K562 (cell line): Measurements from ENCODE around the gene MSS51. TPM values are rescaled to one million over a fixed set of nuclear protein-coding genes. Genes with fewer than 3 reads are reported as not detected.
A peak's percentile ranks its signal among the peaks of the same experiment; 100 is the strongest.

ENCODE experiments used
- ATAC-seq: fragments of 200-7000 bp; cut with Tn5 transposase; 3 replicates; pipeline ENCODE4 v1.9.1; 2020; ENCODE audit warnings: moderate library complexity
- BruUV-seq: library from RNA; stranded (reverse); fragments of 400-500 nt; replicated peaks from 2 replicates; lab custom pipeline; 2021; lab: Mats Ljungman, UMichigan
- CTCF ChIA-PET: fragments of 300-600 bp; formaldehyde crosslinking; extraction: SDS; loops from one replicate; lab custom pipeline; 2021; ENCODE audit warnings: low intra/inter-chr PET ratio; lab: Yijun Ruan, JAX
- POLR2A ChIA-PET: fragments of 300-600, 350-650 bp; sonication (Branson Sonifier 250); formaldehyde crosslinking; extraction: SDS; loops from one replicate; lab custom pipeline; 2021; ENCODE audit warnings: antibody characterized with exemption, inconsistent platforms; lab: Yijun Ruan, JAX
- DNase-seq, 4 experiments: peaks; one replicate each; pipeline versions ENCODE4 v3.0.0 to v3.0.0-alpha.2; 2011 to 2018; ENCODE audit warnings: low spot score in 3 of 4, mixed read lengths in 3 of 4; ENCODE audit errors: extremely low read depth in 1 of 4
- FAIRE-seq: peaks from 2 replicates; lab custom pipeline; 2011; peaks lifted over from hg19 to GRCh38; lab: Jason Lieb, UNC
- H2AFZ ChIP-seq: 2 replicates; pipeline ENCODE4 v1.6.0; 2011; ENCODE audit warnings: low read depth, low read length, control low read depth, inconsistent platforms
- H3K27ac ChIP-seq: fragments of 200-600 bp; 3 replicates; pipeline ENCODE4 v1.8.0; 2011; ENCODE audit warnings: low read depth, mild to moderate bottlenecking, control low read depth, inconsistent platforms, low read length, moderate library complexity, mixed read lengths; ENCODE audit errors: extremely low read depth
- H3K27me3 ChIP-seq, 2 experiments: fragments of 300-600 bp in 1 of 2; 2 replicates in 1 of 2; 3 replicates in 1 of 2; pipeline versions ENCODE4 v1.6.0 to v1.8.0; 2011; ENCODE audit warnings: inconsistent platforms in 2 of 2, low read length in 2 of 2, mild to moderate bottlenecking in 1 of 2, mixed read lengths in 1 of 2, moderate library complexity in 1 of 2; ENCODE audit not compliant: control insufficient read depth in 2 of 2, insufficient read depth in 2 of 2
- H3K36me3 ChIP-seq: fragments of 300-600 bp; 3 replicates; pipeline ENCODE4 v1.8.0; 2011; ENCODE audit warnings: mild to moderate bottlenecking, low read length, inconsistent platforms; ENCODE audit not compliant: control insufficient read depth, insufficient read depth
- H3K4me1 ChIP-seq, 2 experiments: fragments of 200-600 bp in 1 of 2; replicated peaks in 1 of 2; 2 replicates in 1 of 2; 3 replicates in 1 of 2; pipeline versions ENCODE4 v1.5.1 to v1.8.0; 2011; ENCODE audit warnings: inconsistent platforms in 2 of 2, low read length in 2 of 2, mild to moderate bottlenecking in 1 of 2, mixed read lengths in 1 of 2, moderate library complexity in 1 of 2; ENCODE audit not compliant: control insufficient read depth in 2 of 2, insufficient read depth in 2 of 2
- H3K4me2 ChIP-seq: 2 replicates; pipeline ENCODE4 v1.6.1; 2011; ENCODE audit warnings: low read length, control low read depth, inconsistent platforms, mixed read lengths; ENCODE audit not compliant: insufficient read depth
- H3K4me3 ChIP-seq: fragments of 200-600 bp; sonication (generic), shearing (Covaris generic); 2 replicates; pipeline ENCODE4 v1.5.1; 2016; ENCODE audit warnings: control low read depth, inconsistent platforms
- H3K79me2 ChIP-seq: fragments of 200-600 bp; 3 replicates; pipeline ENCODE4 v1.8.0; 2011; ENCODE audit warnings: low read length, inconsistent platforms; ENCODE audit not compliant: control insufficient read depth, insufficient read depth
- H3K9ac ChIP-seq, 2 experiments: 2 replicates each; pipeline versions ENCODE4 v1.6.0 to v1.6.1; 2011; ENCODE audit warnings: low read depth in 2 of 2, low read length in 2 of 2, control low read depth in 1 of 2, inconsistent platforms in 1 of 2, mild to moderate bottlenecking in 1 of 2, mixed read lengths in 1 of 2; ENCODE audit not compliant: insufficient read depth in 1 of 2
- H3K9me1 ChIP-seq: one replicate; pipeline ENCODE4 v1.6.0; 2011; ENCODE audit warnings: inconsistent platforms, mild to moderate bottlenecking, low read length, moderate library complexity; ENCODE audit not compliant: control insufficient read depth, insufficient read depth
- H3K9me3 ChIP-seq: replicated peaks from 2 replicates; pipeline ENCODE4 v1.5.1; 2011; ENCODE audit warnings: low read depth, low read length, inconsistent platforms; ENCODE audit not compliant: control insufficient read depth, insufficient read depth
- H4K20me1 ChIP-seq: replicated peaks from 2 replicates; pipeline ENCODE4 v1.6.1; 2011; ENCODE audit warnings: low read length, inconsistent platforms, mixed read lengths; ENCODE audit not compliant: control insufficient read depth, insufficient read depth
- GATA2 ChIP-seq: sonication (generic); formaldehyde crosslinking; IDR thresholded peaks from 2 replicates; pipeline ENCODE4 v1.4.0; 2020; ENCODE audit warnings: mild to moderate bottlenecking, missing genetic modification reagents
- HDAC6 ChIP-seq: IDR thresholded peaks from 2 replicates; pipeline ENCODE4 v1.6.1; 2012; ENCODE audit warnings: low read depth, mild to moderate bottlenecking, control low read depth, inconsistent platforms, low read length, moderate library complexity
- KDM1A ChIP-seq, 2 experiments: fragments of 450-650 bp; IDR thresholded peaks; 2 replicates each; pipeline ENCODE4 v1.6.1; 2016; ENCODE audit warnings: mild to moderate bottlenecking in 2 of 2
- KHSRP ChIP-seq: fragments of 450-650 bp; IDR thresholded peaks from 2 replicates; pipeline ENCODE4 v1.6.1; 2017
- NCOR1 ChIP-seq: fragments of 450-650 bp; IDR thresholded peaks from 2 replicates; pipeline ENCODE4 v1.6.1; 2016; ENCODE audit warnings: mild to moderate bottlenecking, moderate library complexity
- PRPF4 ChIP-seq: fragments of 200-400 bp; formaldehyde crosslinking; IDR thresholded peaks from one replicate; pipeline ENCODE4 v1.6.1; 2017; ENCODE audit warnings: low read length, low read depth, mild to moderate bottlenecking; ENCODE audit not compliant: insufficient read depth, poor library complexity, severe bottlenecking
- RHOXF2B ChIP-seq: fragments of 250-450 bp; sonication (Bioruptor Pico); conservative IDR thresholded peaks from 2 replicates; pipeline ENCODE4 v1.5.1; 2021
- SMARCA5 ChIP-seq: fragments of 450-650 bp; IDR thresholded peaks from 2 replicates; pipeline ENCODE4 v1.6.1; 2016
- ZNF583 ChIP-seq: fragments of 250-450 bp; sonication (Bioruptor Pico); IDR thresholded peaks from 2 replicates; pipeline ENCODE4 v1.4.0; 2020
- ZNF695 ChIP-seq: fragments of 450-650 bp; formaldehyde crosslinking; IDR thresholded peaks from 2 replicates; pipeline ENCODE4 v1.4.0; 2020; ENCODE audit warnings: mild to moderate bottlenecking, moderate library complexity
- WGBS: fragments of 100-300 bp; shearing (Covaris generic); methylation state at CpG from one replicate; pipeline ENCODE4 v1.1.6; 2016; ENCODE audit warnings: low coverage, mixed read lengths; ENCODE audit not compliant: insufficient coverage; ENCODE audit errors: missing lambda C conversion rate; 5-methylcytosine and 5-hydroxymethylcytosine counted together
- in situ Hi-C: fragments of 300-500 bp; cut with MboI; formaldehyde crosslinking; loops from 4 replicates; pipeline ENCODE4 v1.15.0; 2018; ENCODE audit warnings: inconsistent platforms, mixed read lengths
- intact Hi-C: fragments of 100-400 bp; cut with micrococcal nuclease; formaldehyde crosslinking; loops from 2 replicates; pipeline ENCODE4 v1.14.2; 2022
- polyA plus RNA-seq, 8 experiments: library from polyadenylated mRNA; depleted of rRNA in 4 of 8; stranded (reverse) in 5 of 8; unstranded in 3 of 8; fragments of >200 nt; fragmentation: Nextera tagmentation in 2 of 8; fragmentation: Illumina TruSeq in 1 of 8; extraction: Ambion mirVana in 2 of 8; extraction: Trizol in 1 of 8; gene quantifications; 2 replicates each; pipeline versions ENCODE4 v1.2.1 to v1.2.3, GENCODE V29; 2011 to 2014; ENCODE audit warnings: inconsistent platforms in 1 of 8, missing spikeins in 1 of 8
- total RNA-seq, 7 experiments: library from RNA; depleted of rRNA in 6 of 7; stranded (reverse); fragments of >200 nt in 6 of 7; fragmentation: Illumina TruSeq in 2 of 7; extraction: Trizol in 2 of 7; gene quantifications; 2 replicates each; pipeline versions ENCODE4 v1.2.1 to v1.2.3, GENCODE V29; 2011 to 2021; ENCODE audit warnings: low replicate concordance in 1 of 7
- TF ChIP-seq, protein P1 (sequence below): fragments of 450-650 bp; IDR thresholded peaks from 2 replicates; pipeline ENCODE4 v1.6.1; 2016
- TF ChIP-seq, protein P2 (sequence below): fragments of 250-450 bp; sonication (Bioruptor Pico); IDR thresholded peaks from 2 replicates; pipeline ENCODE4 v1.8.0; 2022; ENCODE audit warnings: inconsistent platforms
- TF ChIP-seq, protein P3 (sequence below), 2 experiments: fragments of 450-650 bp; IDR thresholded peaks; 2 replicates each; pipeline ENCODE4 v1.6.1; 2016
- TF ChIP-seq, protein P4 (sequence below): sonication (generic); IDR thresholded peaks from 2 replicates; pipeline ENCODE4 v1.6.1; 2016
- TF ChIP-seq, protein P5 (sequence below): IDR thresholded peaks from 2 replicates; pipeline ENCODE4 v1.6.1; 2014; ENCODE audit warnings: antibody characterized with exemption

Gene MSS51
- total and polyA plus RNA-seq, 9 of the 15 experiments (the other 6 are each of a cell fraction or from before 2014, with no cell fraction given), result 0.28 to 1.8 (median 1.2) TPM

DNA sequence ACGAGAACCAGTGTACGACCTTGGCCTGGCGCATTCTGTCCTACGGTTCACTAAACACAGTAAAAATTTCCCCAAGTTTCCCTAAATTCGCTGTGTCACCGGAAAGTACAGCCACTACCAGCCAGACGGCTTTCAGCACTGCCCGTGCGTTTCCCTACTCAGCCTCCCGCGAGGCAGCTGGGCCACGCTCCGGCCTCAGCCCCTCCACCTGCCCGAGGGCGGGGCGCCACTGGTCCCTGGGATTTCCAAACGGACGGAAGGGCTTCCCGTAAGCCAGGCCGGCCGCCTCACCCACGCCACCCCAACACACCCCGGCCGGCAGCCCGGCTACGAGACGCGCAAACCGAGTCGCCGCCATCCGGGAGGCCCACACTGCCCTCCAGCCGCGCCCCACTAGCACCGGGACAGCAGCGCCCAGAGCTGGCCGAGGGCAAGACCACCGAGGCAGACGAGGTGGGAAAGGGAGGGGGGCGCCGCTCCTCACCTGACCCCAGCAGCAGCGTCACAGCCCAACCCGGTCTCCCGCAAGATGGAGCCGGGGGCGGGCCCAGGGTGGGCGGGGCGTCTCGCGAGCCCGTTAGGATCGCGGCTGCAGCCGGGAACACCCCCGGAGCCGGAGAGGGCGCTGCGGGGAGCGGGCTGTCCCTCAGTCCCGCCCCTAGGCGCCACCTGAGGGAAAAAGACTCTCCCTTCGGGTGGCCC is 19.7 kb downstream of the MSS51 start, which contains the start of gene ANXA7:
ANXA7 (minus strand) TSS at position 531 of the 702 bp plus-strand sequence. CDS start 13,202 bp downstream, outside the sequence.
- BruUV-seq, result TSS peak; percentile 62
- H3K9ac ChIP-seq, result peak within 1 kb of the TSS; percentile 90 to 96
- peak; percentile 99 for ATAC-seq
- in situ Hi-C loops (no loop called here), intact Hi-C loops (loop anchor here (2.0 to 5.0 kb wide), 3 partner anchors 43 to 166 kb away; partner anchors contain the start of genes DNAJC9 and PPP3CB)
- H3K27me3 ChIP-seq, result no peaks in the 10 kb centered on the region
- H4K20me1 ChIP-seq, result peaks cover 20% of the 10 kb centered on the region
- H3K4me3 ChIP-seq, result peak within 1 kb of the TSS; percentile 89
- peak within 1 kb of the TSS; percentile 99 for H3K4me2 ChIP-seq
- no peaks in the 10 kb centered on the region for H3K9me1 ChIP-seq
- FAIRE-seq, result peak; percentile 54
- DNase-seq, result peak; percentile 97 to 100 (median 100)
- no peaks in the 10 kb centered on the region for H3K9me3 ChIP-seq
- under 1% methylated on average over 47 of the region's 62 CpGs for WGBS
- H3K79me2 ChIP-seq, result peaks cover 51% of the 10 kb centered on the region
- POLR2A ChIA-PET, result interaction anchor here (0.6 to 3.9 kb wide), 13 partner anchors 10 to 331 kb away, joined by 3 to 16 read pairs (median 3); partner anchors contain the start of genes DNAJC9, PPP3CB and SEC24C
- peaks cover 9 to 11% of the 10 kb centered on the region in 2 experiments; a peak in 4 of 5 replicates for H3K4me1 ChIP-seq
- H3K36me3 ChIP-seq, result no peaks in the 10 kb centered on the region; the same call in 2 of the 3 replicates
- H2AFZ ChIP-seq, result peak within 1 kb of the TSS; percentile 90
- CTCF ChIA-PET, result no interaction called here
- H3K27ac ChIP-seq, result peak within 1 kb of the TSS; percentile 95
- TF ChIP-seq ZNF583 (no peak), NCOR1 (peak; percentile 29), KHSRP (no peak), ZNF695 (CRISPR knock-in tag) (no peak), PRPF4 (peak; percentile 29), GATA2 (no peak), SMARCA5 (0 out of 2 replicates have a peak, but pooled peaks have one; percentile 13), HDAC6 (no peak), RHOXF2B (CRISPR knock-in tag) (no peak), KDM1A (IDR thresholded peaks at IDR 0.05) (no peak)
- TF ChIP-seq, protein P1, sequence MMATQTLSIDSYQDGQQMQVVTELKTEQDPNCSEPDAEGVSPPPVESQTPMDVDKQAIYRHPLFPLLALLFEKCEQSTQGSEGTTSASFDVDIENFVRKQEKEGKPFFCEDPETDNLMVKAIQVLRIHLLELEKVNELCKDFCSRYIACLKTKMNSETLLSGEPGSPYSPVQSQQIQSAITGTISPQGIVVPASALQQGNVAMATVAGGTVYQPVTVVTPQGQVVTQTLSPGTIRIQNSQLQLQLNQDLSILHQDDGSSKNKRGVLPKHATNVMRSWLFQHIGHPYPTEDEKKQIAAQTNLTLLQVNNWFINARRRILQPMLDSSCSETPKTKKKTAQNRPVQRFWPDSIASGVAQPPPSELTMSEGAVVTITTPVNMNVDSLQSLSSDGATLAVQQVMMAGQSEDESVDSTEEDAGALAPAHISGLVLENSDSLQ, result peak; percentile 80
- TF ChIP-seq, protein P2, sequence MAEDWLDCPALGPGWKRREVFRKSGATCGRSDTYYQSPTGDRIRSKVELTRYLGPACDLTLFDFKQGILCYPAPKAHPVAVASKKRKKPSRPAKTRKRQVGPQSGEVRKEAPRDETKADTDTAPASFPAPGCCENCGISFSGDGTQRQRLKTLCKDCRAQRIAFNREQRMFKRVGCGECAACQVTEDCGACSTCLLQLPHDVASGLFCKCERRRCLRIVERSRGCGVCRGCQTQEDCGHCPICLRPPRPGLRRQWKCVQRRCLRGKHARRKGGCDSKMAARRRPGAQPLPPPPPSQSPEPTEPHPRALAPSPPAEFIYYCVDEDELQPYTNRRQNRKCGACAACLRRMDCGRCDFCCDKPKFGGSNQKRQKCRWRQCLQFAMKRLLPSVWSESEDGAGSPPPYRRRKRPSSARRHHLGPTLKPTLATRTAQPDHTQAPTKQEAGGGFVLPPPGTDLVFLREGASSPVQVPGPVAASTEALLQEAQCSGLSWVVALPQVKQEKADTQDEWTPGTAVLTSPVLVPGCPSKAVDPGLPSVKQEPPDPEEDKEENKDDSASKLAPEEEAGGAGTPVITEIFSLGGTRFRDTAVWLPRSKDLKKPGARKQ, result no peak
- TF ChIP-seq, protein P3, sequence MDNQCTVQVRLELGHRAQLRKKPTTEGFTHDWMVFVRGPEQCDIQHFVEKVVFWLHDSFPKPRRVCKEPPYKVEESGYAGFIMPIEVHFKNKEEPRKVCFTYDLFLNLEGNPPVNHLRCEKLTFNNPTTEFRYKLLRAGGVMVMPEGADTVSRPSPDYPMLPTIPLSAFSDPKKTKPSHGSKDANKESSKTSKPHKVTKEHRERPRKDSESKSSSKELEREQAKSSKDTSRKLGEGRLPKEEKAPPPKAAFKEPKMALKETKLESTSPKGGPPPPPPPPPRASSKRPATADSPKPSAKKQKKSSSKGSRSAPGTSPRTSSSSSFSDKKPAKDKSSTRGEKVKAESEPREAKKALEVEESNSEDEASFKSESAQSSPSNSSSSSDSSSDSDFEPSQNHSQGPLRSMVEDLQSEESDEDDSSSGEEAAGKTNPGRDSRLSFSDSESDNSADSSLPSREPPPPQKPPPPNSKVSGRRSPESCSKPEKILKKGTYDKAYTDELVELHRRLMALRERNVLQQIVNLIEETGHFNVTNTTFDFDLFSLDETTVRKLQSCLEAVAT (IDR thresholded peaks at IDR 0.05), result peak; percentile 47 to 62; a peak in 3 of 4 replicates
- TF ChIP-seq, protein P4, sequence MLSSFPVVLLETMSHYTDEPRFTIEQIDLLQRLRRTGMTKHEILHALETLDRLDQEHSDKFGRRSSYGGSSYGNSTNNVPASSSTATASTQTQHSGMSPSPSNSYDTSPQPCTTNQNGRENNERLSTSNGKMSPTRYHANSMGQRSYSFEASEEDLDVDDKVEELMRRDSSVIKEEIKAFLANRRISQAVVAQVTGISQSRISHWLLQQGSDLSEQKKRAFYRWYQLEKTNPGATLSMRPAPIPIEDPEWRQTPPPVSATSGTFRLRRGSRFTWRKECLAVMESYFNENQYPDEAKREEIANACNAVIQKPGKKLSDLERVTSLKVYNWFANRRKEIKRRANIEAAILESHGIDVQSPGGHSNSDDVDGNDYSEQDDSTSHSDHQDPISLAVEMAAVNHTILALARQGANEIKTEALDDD, result no peak
- TF ChIP-seq, protein P5, sequence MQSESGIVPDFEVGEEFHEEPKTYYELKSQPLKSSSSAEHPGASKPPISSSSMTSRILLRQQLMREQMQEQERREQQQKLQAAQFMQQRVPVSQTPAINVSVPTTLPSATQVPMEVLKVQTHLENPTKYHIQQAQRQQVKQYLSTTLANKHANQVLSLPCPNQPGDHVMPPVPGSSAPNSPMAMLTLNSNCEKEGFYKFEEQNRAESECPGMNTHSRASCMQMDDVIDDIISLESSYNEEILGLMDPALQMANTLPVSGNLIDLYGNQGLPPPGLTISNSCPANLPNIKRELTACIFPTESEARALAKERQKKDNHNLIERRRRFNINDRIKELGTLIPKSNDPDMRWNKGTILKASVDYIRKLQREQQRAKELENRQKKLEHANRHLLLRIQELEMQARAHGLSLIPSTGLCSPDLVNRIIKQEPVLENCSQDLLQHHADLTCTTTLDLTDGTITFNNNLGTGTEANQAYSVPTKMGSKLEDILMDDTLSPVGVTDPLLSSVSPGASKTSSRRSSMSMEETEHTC, result no peak
